DND-41 (cell line): Measurements from ENCODE around the gene IWS1.
A peak's percentile ranks its signal among the peaks of the same experiment; 100 is the strongest.

Source experiments
- ATAC-seq: fragments of 200-7000 bp; cut with Tn5 transposase; 3 replicates; pipeline ENCODE4 v1.9.1; 2021; ENCODE audit warnings: low read depth; ENCODE audit not compliant: insufficient read depth
- DNase-seq: peaks from one replicate; pipeline ENCODE4 v3.0.0-alpha.2; 2020
- H2AFZ ChIP-seq: 2 replicates; pipeline ENCODE4 v1.6.0; 2012; ENCODE audit warnings: low read depth, low read length
- H3K27ac ChIP-seq: 2 replicates; pipeline ENCODE4 v1.5.1; 2012; ENCODE audit warnings: low read length, inconsistent platforms
- H3K27me3 ChIP-seq: fragments of 200-600 bp; sonication (generic); 2 replicates; pipeline ENCODE4 v1.6.0; 2012; ENCODE audit warnings: low read length, mild to moderate bottlenecking, inconsistent platforms; ENCODE audit not compliant: insufficient read depth, poor library complexity
- H3K36me3 ChIP-seq: 2 replicates; pipeline ENCODE4 v1.5.1; 2012; ENCODE audit warnings: low read length, inconsistent platforms; ENCODE audit not compliant: insufficient read depth
- H3K4me1 ChIP-seq: 2 replicates; pipeline ENCODE4 v1.5.1; 2012; ENCODE audit warnings: mild to moderate bottlenecking, low read length; ENCODE audit not compliant: insufficient read depth
- H3K4me2 ChIP-seq: 2 replicates; pipeline ENCODE4 v1.6.0; 2012; ENCODE audit warnings: mild to moderate bottlenecking, moderate library complexity, low read length, inconsistent platforms; ENCODE audit not compliant: insufficient read depth
- H3K4me3 ChIP-seq, 2 experiments: fragments of 200-600 bp in 1 of 2; shearing (Covaris generic) in 1 of 2; 2 replicates each; pipeline ENCODE4 v1.5.1; 2012 to 2016; ENCODE audit warnings: inconsistent platforms in 2 of 2, low read length in 2 of 2, mild to moderate bottlenecking in 2 of 2, low read depth in 1 of 2, moderate library complexity in 1 of 2
- H3K79me2 ChIP-seq: 2 replicates; pipeline ENCODE4 v1.6.0; 2012; ENCODE audit warnings: low read length, inconsistent platforms; ENCODE audit not compliant: insufficient read depth
- H3K9ac ChIP-seq: 2 replicates; pipeline ENCODE4 v1.6.0; 2012; ENCODE audit warnings: low read depth, mild to moderate bottlenecking, inconsistent platforms, low read length, moderate library complexity
- H3K9me3 ChIP-seq: 2 replicates; pipeline ENCODE4 v1.5.1; 2012; ENCODE audit warnings: low read length, moderate library complexity, mild to moderate bottlenecking, inconsistent platforms; ENCODE audit not compliant: insufficient read depth, severe bottlenecking
- H4K20me1 ChIP-seq: 2 replicates; pipeline ENCODE4 v1.6.0; 2012; ENCODE audit warnings: low read length; ENCODE audit not compliant: insufficient read depth
- EZH2 ChIP-seq: IDR thresholded peaks from 3 replicates; pipeline ENCODE4 v1.6.1; 2012; ENCODE audit warnings: borderline replicate concordance, low read depth, mild to moderate bottlenecking, moderate library complexity, low read length, inconsistent platforms; ENCODE audit not compliant: severe bottlenecking
- TF ChIP-seq, protein P1 (sequence below): IDR thresholded peaks from 2 replicates; pipeline ENCODE4 v1.5.1; 2012; ENCODE audit warnings: borderline replicate concordance, low read length, moderate library complexity, mild to moderate bottlenecking; ENCODE audit not compliant: poor library complexity, severe bottlenecking; ENCODE audit errors: extremely low read depth

IWS1 gene

DNA sequence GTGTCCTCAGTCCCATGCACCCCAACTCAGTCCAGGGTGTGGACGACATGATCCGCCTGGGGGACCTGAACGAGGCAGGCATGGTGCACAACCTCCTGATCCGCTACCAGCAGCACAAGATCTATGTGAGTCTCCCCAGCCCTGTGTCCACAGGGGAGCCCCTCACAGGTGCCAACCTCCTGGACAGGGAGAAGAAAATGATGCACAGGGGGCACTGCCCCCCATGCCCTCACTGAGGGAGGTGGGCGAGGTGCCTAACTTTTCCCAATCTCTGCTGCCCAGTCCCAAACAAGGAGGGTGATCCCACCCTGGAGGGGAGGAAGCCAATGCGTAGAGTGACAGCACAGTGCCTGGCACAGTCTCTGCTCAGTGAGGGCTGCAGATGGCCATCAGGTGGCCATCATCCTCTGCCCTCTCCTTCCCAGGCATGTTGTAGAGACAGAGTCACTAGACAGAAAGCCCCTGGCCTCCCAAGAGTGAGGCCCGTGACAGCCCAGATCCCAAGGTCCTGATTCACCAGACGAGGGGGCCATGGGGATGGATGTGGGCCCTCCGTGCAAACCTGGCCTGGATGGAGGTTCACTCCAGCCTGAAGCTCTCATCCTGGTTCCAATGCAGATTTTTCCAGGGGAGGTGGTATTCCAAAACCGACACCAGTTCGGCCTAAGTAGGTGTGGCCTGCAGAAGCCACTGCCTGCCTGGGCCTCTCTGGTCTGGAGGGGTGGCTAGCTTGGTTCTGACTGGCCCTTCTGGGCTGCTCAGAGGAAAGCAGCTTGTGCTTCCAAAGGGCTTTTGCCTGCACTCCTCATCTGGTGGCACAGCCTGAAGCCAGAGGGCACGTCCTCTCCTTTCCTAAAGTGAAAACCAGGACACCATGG lies 39.2 kb upstream of the IWS1 start:
- Histone ChIP-seq H3K4me3 (no peak overlapping the region), H3K9ac (no peak overlapping the region), H2AFZ (no peak overlapping the region), H3K4me2 (no peak overlapping the region), H3K36me3 (no peaks in the 10 kb centered on the region), H3K9me3 (no peaks in the 10 kb centered on the region), H3K4me1 (no peaks in the 10 kb centered on the region), H3K27ac (no peak overlapping the region), H3K79me2 (no peaks in the 10 kb centered on the region), H3K27me3 (no peaks in the 10 kb centered on the region), H4K20me1 (no peaks in the 10 kb centered on the region)
- TF ChIP-seq, protein P1, sequence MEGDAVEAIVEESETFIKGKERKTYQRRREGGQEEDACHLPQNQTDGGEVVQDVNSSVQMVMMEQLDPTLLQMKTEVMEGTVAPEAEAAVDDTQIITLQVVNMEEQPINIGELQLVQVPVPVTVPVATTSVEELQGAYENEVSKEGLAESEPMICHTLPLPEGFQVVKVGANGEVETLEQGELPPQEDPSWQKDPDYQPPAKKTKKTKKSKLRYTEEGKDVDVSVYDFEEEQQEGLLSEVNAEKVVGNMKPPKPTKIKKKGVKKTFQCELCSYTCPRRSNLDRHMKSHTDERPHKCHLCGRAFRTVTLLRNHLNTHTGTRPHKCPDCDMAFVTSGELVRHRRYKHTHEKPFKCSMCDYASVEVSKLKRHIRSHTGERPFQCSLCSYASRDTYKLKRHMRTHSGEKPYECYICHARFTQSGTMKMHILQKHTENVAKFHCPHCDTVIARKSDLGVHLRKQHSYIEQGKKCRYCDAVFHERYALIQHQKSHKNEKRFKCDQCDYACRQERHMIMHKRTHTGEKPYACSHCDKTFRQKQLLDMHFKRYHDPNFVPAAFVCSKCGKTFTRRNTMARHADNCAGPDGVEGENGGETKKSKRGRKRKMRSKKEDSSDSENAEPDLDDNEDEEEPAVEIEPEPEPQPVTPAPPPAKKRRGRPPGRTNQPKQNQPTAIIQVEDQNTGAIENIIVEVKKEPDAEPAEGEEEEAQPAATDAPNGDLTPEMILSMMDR: no peak
- no peak for TF ChIP-seq EZH2
- DNase-seq (no peak), ATAC-seq (no peak)

GRCh38 chr2:127564429-127565260 lies 38.4 kb upstream of the IWS1 start:
- Histone ChIP-seq H3K4me3 (no peak overlapping the region), H3K27me3 (no peaks in the 10 kb centered on the region), H3K4me2 (no peak overlapping the region)

GRCh38 chr2:127563458-127564428 lies 37.5 kb upstream of the IWS1 start:
- Histone ChIP-seq H3K27ac (no peak overlapping the region), H3K36me3 (no peaks in the 10 kb centered on the region), H3K9ac (no peak overlapping the region), H3K4me1 (no peaks in the 10 kb centered on the region), H2AFZ (peak overlapping the region; percentile 34; the same call in 1 of the 2 replicates), H4K20me1 (no peaks in the 10 kb centered on the region), H3K4me2 (no peak overlapping the region), H3K27me3 (no peaks in the 10 kb centered on the region), H3K9me3 (no peaks in the 10 kb centered on the region), H3K4me3 (no peak overlapping the region), H3K79me2 (no peaks in the 10 kb centered on the region)
- ATAC-seq (no peak), DNase-seq (no peak)
- TF ChIP-seq, protein P1: no peak
- TF ChIP-seq EZH2: no peak

More at GRCh38 chr2:127564429-127565260, 38.4 kb upstream of the IWS1 start:
- Histone ChIP-seq H4K20me1 (no peaks in the 10 kb centered on the region), H3K9me3 (no peaks in the 10 kb centered on the region), H3K4me1 (no peaks in the 10 kb centered on the region), H3K36me3 (no peaks in the 10 kb centered on the region), H3K79me2 (no peaks in the 10 kb centered on the region), H3K27ac (no peak overlapping the region), H3K9ac (no peak overlapping the region), H2AFZ (no peak overlapping the region)
- no peak for DNase-seq
- ATAC-seq: no peak
- TF ChIP-seq, protein P1: no peak
- no peak for TF ChIP-seq EZH2
